SK-N-SH (cell line): ENCODE measurements around the gene CA10. TPM values are rescaled to one million over a fixed set of nuclear protein-coding genes. Genes with fewer than 3 reads are reported as not detected.

Experiments used
- CTCF ChIA-PET: fragments of 300-600, 350-600 bp; formaldehyde crosslinking; extraction: SDS; loops from one replicate; lab custom pipeline; 2021; lab: Yijun Ruan, JAX
- POLR2A ChIA-PET: fragments of 350-600 bp; sonication (Branson Sonifier 250); formaldehyde crosslinking; extraction: SDS; loops from one replicate; lab custom pipeline; 2020; ENCODE audit warnings: antibody characterized with exemption, inconsistent platforms; lab: Yijun Ruan, JAX
- DNase-seq: peaks from one replicate; pipeline ENCODE4 v3.0.0; 2012
- H2AFZ ChIP-seq: fragments of 200-600 bp; sonication (generic); 2 replicates; pipeline ENCODE4 v1.8.1; 2016; ENCODE audit warnings: antibody characterized with exemption, mild to moderate bottlenecking, low read depth
- H3F3A ChIP-seq: fragments of 200-600 bp; sonication (generic); replicated peaks from 2 replicates; pipeline ENCODE3; 2016; ENCODE audit warnings: antibody characterized with exemption, mild to moderate bottlenecking; ENCODE audit not compliant: insufficient read depth
- H3K27ac ChIP-seq, 2 experiments: fragments of 200-500 bp in 1 of 2; fragments of 200-600 bp in 1 of 2; sonication (Bioruptor generic) in 1 of 2; sonication (generic), shearing (Covaris generic) in 1 of 2; 2 replicates each; pipeline versions ENCODE4 v1.5.1 to v1.6.1; 2014 to 2016; ENCODE audit warnings: low read depth in 2 of 2, inconsistent platforms in 1 of 2, low read length in 1 of 2, mild to moderate bottlenecking in 1 of 2, mixed read lengths in 1 of 2
- H3K27me3 ChIP-seq: fragments of 200-600 bp; sonication (generic), shearing (Covaris generic); 2 replicates; pipeline ENCODE4 v1.6.1; 2016; ENCODE audit warnings: mixed run types; ENCODE audit not compliant: insufficient read depth
- H3K36me3 ChIP-seq, 2 experiments: fragments of 200-500 bp in 1 of 2; fragments of 200-600 bp in 1 of 2; sonication (Bioruptor generic) in 1 of 2; sonication (generic) in 1 of 2; replicated peaks in 1 of 2; 2 replicates each; pipeline versions ENCODE3 to v1.5.1; 2014 to 2016; ENCODE audit warnings: low read length in 1 of 2, mild to moderate bottlenecking in 1 of 2; ENCODE audit not compliant: insufficient read depth in 2 of 2, control insufficient read depth in 1 of 2
- H3K4me1 ChIP-seq, 2 experiments: fragments of 200-500 bp in 1 of 2; fragments of 200-600 bp in 1 of 2; sonication (Bioruptor generic) in 1 of 2; sonication (generic), shearing (Covaris generic) in 1 of 2; 2 replicates each; pipeline versions ENCODE4 v1.5.1 to v1.6.1; 2014 to 2016; ENCODE audit warnings: low read depth in 1 of 2, low read length in 1 of 2, mixed run types in 1 of 2; ENCODE audit not compliant: insufficient read depth in 2 of 2, control insufficient read depth in 1 of 2
- H3K4me2 ChIP-seq: fragments of 200-600 bp; sonication (generic), shearing (Covaris generic); 2 replicates; pipeline ENCODE4 v1.6.1; 2017; ENCODE audit warnings: mixed run types
- H3K4me3 ChIP-seq, 2 experiments: fragments of 200-500 bp in 1 of 2; fragments of 200-600 bp in 1 of 2; sonication (Bioruptor generic) in 1 of 2; sonication (generic), shearing (Covaris generic) in 1 of 2; 2 replicates each; pipeline versions ENCODE4 v1.5.1 to v1.8.1; 2014 to 2016; ENCODE audit warnings: low read depth in 2 of 2, inconsistent platforms in 1 of 2, low read length in 1 of 2, mild to moderate bottlenecking in 1 of 2, mixed read lengths in 1 of 2, moderate library complexity in 1 of 2
- H3K79me2 ChIP-seq: fragments of 200-600 bp; sonication (generic); 2 replicates; pipeline ENCODE4 v1.8.1; 2017; ENCODE audit warnings: mild to moderate bottlenecking; ENCODE audit not compliant: insufficient read depth
- H3K9ac ChIP-seq: fragments of 200-600 bp; sonication (generic); 2 replicates; pipeline ENCODE4 v1.6.1; 2017; ENCODE audit warnings: mixed run types
- H3K9me2 ChIP-seq: fragments of 200-600 bp; sonication (generic); 2 replicates; pipeline ENCODE4 v1.6.1; 2017; ENCODE audit warnings: mixed run types
- H3K9me3 ChIP-seq: fragments of 200-600 bp; sonication (generic); 2 replicates; pipeline ENCODE4 v1.6.1; 2017; ENCODE audit warnings: mixed run types, mild to moderate bottlenecking, moderate library complexity
- H4K20me1 ChIP-seq: fragments of 200-600 bp; sonication (generic); 2 replicates; pipeline ENCODE4 v1.6.1; 2017; ENCODE audit warnings: mild to moderate bottlenecking, mixed run types; ENCODE audit not compliant: insufficient read depth
- CTCF ChIP-seq: fragments of 200-600 bp; sonication (generic); IDR thresholded peaks from 2 replicates; pipeline ENCODE4 v1.6.1; 2017; ENCODE audit warnings: antibody characterized with exemption, mild to moderate bottlenecking, moderate library complexity
- ELF1 ChIP-seq: IDR thresholded peaks from 2 replicates; pipeline ENCODE4 v1.4.0; 2012
- GABPA ChIP-seq: IDR thresholded peaks from 2 replicates; pipeline ENCODE4 v1.4.0; 2012; ENCODE audit warnings: low read depth, mild to moderate bottlenecking
- GATA2 ChIP-seq: sonication (generic); formaldehyde crosslinking; IDR thresholded peaks from 2 replicates; pipeline ENCODE4 v1.5.0; 2020; ENCODE audit warnings: mild to moderate bottlenecking, missing genetic modification reagents
- JUND ChIP-seq: IDR thresholded peaks from 2 replicates; pipeline ENCODE4 v1.4.0; 2012
- MEF2A ChIP-seq: IDR thresholded peaks from 2 replicates; pipeline ENCODE4 v1.4.0; 2012; ENCODE audit warnings: low read depth, borderline replicate concordance
- NRF1 ChIP-seq: IDR thresholded peaks from 2 replicates; pipeline ENCODE4 v1.6.1; 2012; ENCODE audit warnings: low read depth, mild to moderate bottlenecking, low read length
- POLR2AphosphoS5 ChIP-seq: IDR thresholded peaks from 2 replicates; pipeline ENCODE4 v1.6.1; 2012; ENCODE audit warnings: low read depth, low read length
- RFX5 ChIP-seq: IDR thresholded peaks from 2 replicates; pipeline ENCODE4 v1.6.1; 2012; ENCODE audit warnings: mild to moderate bottlenecking, improper control_type of control experiment, low read length
- RXRA ChIP-seq: IDR thresholded peaks from 2 replicates; pipeline ENCODE4 v1.4.0; 2012; ENCODE audit warnings: low read depth, mild to moderate bottlenecking, borderline replicate concordance
- SMC3 ChIP-seq: IDR thresholded peaks from 2 replicates; pipeline ENCODE4 v1.6.1; 2012; ENCODE audit warnings: low read depth, low read length, improper control_type of control experiment
- TAF1 ChIP-seq: IDR thresholded peaks from 2 replicates; pipeline ENCODE4 v1.6.1; 2012; ENCODE audit warnings: low read depth, mild to moderate bottlenecking, low read length, moderate library complexity, borderline replicate concordance
- TCF12 ChIP-seq: IDR thresholded peaks from 2 replicates; pipeline ENCODE4 v1.4.0; 2012
- YY1 ChIP-seq: IDR thresholded peaks from 2 replicates; pipeline ENCODE4 v1.4.0; 2012; ENCODE audit warnings: low read depth, mild to moderate bottlenecking
- WGBS: methylation state at CpG from one replicate; pipeline ENCODE4 v1.1.6; 2017; ENCODE audit warnings: low lambda C conversion rate; 5-methylcytosine and 5-hydroxymethylcytosine counted together
- polyA plus RNA-seq, 3 experiments: library from polyadenylated mRNA; depleted of rRNA; stranded (reverse); fragments of >200 nt; gene quantifications; 2 replicates each; pipeline ENCODE4 v1.2.3, GENCODE V29; 2012
- TF ChIP-seq, protein P1 (sequence below): IDR thresholded peaks from 2 replicates; pipeline ENCODE4; 2012

The CA10 gene
- polyA plus RNA-seq, 1 of the 3 experiments (the other 2 are of a cell fraction), result not detected

DNA sequence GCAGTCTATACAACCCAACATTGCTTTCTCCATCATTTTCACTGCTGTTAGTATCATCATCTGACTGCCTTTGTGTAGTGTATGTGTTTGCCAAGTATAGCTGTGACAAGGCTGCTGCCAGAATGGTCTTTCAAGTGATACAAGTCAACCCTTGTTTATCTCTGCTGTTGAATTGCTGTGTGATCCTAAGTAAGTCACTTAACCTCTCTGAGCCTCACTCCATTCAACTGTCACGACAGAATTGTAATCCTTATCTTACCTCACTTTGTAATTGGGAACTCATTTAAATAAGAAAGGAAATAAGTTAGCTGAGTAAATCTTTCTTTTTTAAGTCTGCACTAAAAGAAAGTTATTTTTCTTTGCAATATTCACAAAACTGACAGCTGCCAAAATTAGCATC, 340.6 kb downstream of the CA10 start:
- TF ChIP-seq GABPA (no peak), YY1 (no peak)
- DNase-seq, result no peak
- POLR2A ChIA-PET, result no interaction called here
- Histone ChIP-seq H3K9me3 (no peaks in the 10 kb centered on the region), H3K4me1 (peaks cover 0 to 4% of the 10 kb centered on the region in 2 experiments; a peak in 1 of 4 replicates), H2AFZ (no peak overlapping the region), H4K20me1 (no peaks in the 10 kb centered on the region), H3K27ac (no peak overlapping the region), H3K9ac (no peak overlapping the region), H3K4me3 (no peak overlapping the region), H3F3A (no peaks in the 10 kb centered on the region), H3K79me2 (no peaks in the 10 kb centered on the region), H3K4me2 (no peak overlapping the region), H3K27me3 (no peaks in the 10 kb centered on the region), H3K36me3 (no peaks in the 10 kb centered on the region), H3K9me2 (no peaks in the 10 kb centered on the region)
- WGBS, result 12% methylated on average over 1 of the region's 1 CpG
- CTCF ChIA-PET, result interaction anchor here (1.0 to 1.4 kb wide), 6 partner anchors 7 to 43 kb away, joined by 3 to 5 read pairs (median 3); no protein-coding TSS in a partner anchor

DNA sequence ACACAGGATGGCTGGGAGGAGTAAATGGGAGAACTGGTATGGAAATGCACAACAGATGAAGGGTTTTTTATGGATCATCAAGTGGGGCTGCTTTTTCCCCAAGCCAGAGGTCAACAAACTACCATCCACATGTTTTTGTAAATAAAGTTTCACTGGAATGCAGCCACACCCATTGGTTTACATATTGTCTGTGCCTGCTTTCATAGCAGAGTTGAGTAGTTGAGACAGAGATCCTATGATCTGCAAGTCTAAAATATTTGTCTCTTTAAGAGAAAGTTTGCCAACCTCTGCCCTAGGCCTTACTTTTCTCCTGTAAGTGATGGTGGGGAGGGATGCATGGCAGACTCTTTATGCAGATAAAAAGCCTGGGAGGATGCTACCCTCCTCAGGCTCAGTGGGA, 341.4 kb downstream of the CA10 start:
- TF ChIP-seq GATA2 (CRISPR knock-in tag) (no peak), NRF1 (no peak), GABPA (no peak), SMC3 (no peak), CTCF (no peak)
- Histone ChIP-seq H3K4me1 (peaks cover 0 to 4% of the 10 kb centered on the region in 2 experiments; a peak in 1 of 4 replicates), H4K20me1 (no peaks in the 10 kb centered on the region), H3K79me2 (no peaks in the 10 kb centered on the region), H3F3A (no peaks in the 10 kb centered on the region), H3K9me3 (no peaks in the 10 kb centered on the region), H3K4me2 (no peak overlapping the region), H3K9ac (no peak overlapping the region), H3K36me3 (no peaks in the 10 kb centered on the region), H3K9me2 (no peaks in the 10 kb centered on the region), H3K27ac (no peak overlapping the region), H2AFZ (no peak overlapping the region), H3K27me3 (no peaks in the 10 kb centered on the region), H3K4me3 (no peak overlapping the region)
- POLR2A ChIA-PET, result no interaction called here
- CTCF ChIA-PET, result interaction anchor here (0.6 to 2.2 kb wide), 6 partner anchors 10 to 1698 kb away, joined by 3 to 7 read pairs (median 4); no protein-coding TSS in a partner anchor
- no peak for DNase-seq

GRCh38 chr17:51815097-51815496, 343.4 kb downstream of the CA10 start:
- Histone ChIP-seq H3K4me1 (peaks cover 0 to 4% of the 10 kb centered on the region in 2 experiments; a peak in 1 of 4 replicates), H3K36me3 (no peaks in the 10 kb centered on the region), H4K20me1 (no peaks in the 10 kb centered on the region), H3K9ac (no peak overlapping the region), H3F3A (no peaks in the 10 kb centered on the region), H3K27me3 (no peaks in the 10 kb centered on the region), H3K4me2 (no peak overlapping the region), H3K9me3 (no peaks in the 10 kb centered on the region)
- WGBS, result 14% methylated on average over 4 of the region's 4 CpGs
- CTCF ChIA-PET, result interaction anchor here (1.1 kb wide), 1 partner anchor 12 kb away, joined by 3 read pairs; no protein-coding TSS in a partner anchor
- POLR2A ChIA-PET, result no interaction called here
- TF ChIP-seq RFX5, result no peak
- no peak for TF ChIP-seq JUND
- TF ChIP-seq, protein P1, sequence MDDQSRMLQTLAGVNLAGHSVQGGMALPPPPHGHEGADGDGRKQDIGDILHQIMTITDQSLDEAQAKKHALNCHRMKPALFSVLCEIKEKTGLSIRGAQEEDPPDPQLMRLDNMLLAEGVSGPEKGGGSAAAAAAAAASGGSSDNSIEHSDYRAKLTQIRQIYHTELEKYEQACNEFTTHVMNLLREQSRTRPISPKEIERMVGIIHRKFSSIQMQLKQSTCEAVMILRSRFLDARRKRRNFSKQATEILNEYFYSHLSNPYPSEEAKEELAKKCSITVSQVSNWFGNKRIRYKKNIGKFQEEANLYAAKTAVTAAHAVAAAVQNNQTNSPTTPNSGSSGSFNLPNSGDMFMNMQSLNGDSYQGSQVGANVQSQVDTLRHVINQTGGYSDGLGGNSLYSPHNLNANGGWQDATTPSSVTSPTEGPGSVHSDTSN, result no peak
- TF ChIP-seq TCF12, result no peak
- no peak for TF ChIP-seq RXRA
- no peak for TF ChIP-seq POLR2AphosphoS5
- TF ChIP-seq TAF1, result no peak
- no peak for TF ChIP-seq YY1
- no peak for TF ChIP-seq ELF1
- no peak for TF ChIP-seq MEF2A
- TF ChIP-seq, all 33 proteins: peak for 0
- Histone ChIP-seq H2AFZ (no peak overlapping the region), H3K9me2 (no peaks in the 10 kb centered on the region), H3K79me2 (no peaks in the 10 kb centered on the region), H3K27ac (no peak overlapping the region), H3K4me3 (no peak overlapping the region)
- no peak for DNase-seq
